Loucy (cell line): Measurements from ENCODE around the gene UNC13D.

ENCODE experiments used
- EZH2phosphoT487 ChIP-seq: fragments of 200-600 bp; IDR thresholded peaks from 2 replicates; pipeline ENCODE4 v1.6.1; 2018; ENCODE audit warnings: antibody characterized with exemption, mild to moderate bottlenecking, moderate library complexity, borderline replicate concordance
- TF ChIP-seq, protein P1 (sequence below): fragments of 200-600 bp; sonication (generic); conservative IDR thresholded peaks from 2 replicates; pipeline ENCODE4 v1.5.1; 2014; ENCODE audit warnings: mild to moderate bottlenecking, antibody characterized with exemption, low read length

DNA sequence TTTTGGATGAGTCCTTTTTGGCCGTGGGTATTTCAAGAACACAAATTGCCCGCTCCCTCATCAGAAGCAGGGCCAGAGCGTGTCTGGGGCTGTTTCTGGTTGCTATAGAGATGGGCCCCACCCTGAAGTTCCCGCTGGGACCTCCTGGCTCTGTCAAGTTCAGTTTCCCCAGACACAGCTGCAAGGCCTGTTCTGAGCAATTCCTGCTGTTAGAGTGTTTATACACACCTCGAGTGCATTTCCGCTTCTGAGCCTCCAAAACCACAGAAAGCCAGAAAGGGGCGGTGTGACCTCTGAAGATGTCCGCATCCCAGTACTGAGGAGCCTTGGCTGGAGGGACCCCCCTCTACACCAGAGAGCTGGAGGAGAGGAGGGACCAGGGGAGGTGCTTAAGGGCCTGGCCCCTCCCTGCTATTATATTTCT is 20.3 kb upstream of the UNC13D start:
- TF ChIP-seq, protein P1, sequence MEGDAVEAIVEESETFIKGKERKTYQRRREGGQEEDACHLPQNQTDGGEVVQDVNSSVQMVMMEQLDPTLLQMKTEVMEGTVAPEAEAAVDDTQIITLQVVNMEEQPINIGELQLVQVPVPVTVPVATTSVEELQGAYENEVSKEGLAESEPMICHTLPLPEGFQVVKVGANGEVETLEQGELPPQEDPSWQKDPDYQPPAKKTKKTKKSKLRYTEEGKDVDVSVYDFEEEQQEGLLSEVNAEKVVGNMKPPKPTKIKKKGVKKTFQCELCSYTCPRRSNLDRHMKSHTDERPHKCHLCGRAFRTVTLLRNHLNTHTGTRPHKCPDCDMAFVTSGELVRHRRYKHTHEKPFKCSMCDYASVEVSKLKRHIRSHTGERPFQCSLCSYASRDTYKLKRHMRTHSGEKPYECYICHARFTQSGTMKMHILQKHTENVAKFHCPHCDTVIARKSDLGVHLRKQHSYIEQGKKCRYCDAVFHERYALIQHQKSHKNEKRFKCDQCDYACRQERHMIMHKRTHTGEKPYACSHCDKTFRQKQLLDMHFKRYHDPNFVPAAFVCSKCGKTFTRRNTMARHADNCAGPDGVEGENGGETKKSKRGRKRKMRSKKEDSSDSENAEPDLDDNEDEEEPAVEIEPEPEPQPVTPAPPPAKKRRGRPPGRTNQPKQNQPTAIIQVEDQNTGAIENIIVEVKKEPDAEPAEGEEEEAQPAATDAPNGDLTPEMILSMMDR, result no peak
- no peak for TF ChIP-seq EZH2phosphoT487
